ENCODE measurements around the gene SHMT2. TPM values are rescaled to one million over a fixed set of nuclear protein-coding genes. Genes with fewer than 3 reads are reported as not detected.

SHMT2 gene
- total RNA-seq, 1 donor from 2014 or later = 162 TPM

GRCh38 chr12:57224278-57224972 is 5.1 kb upstream of the SHMT2 start:
- no peaks in the 10 kb centered on the region for H3K9me3 Mint-ChIP-seq (ENCODE audit: low read depth)
- no peak for DNase-seq (ENCODE audit: low spot score, unreplicated experiment)
- no peak for TF ChIP-seq CTCF (IDR thresholded peaks at IDR 0.05; ENCODE audit: unreplicated experiment)
- H3K27ac Mint-ChIP-seq = no peak overlapping the region
- H3K27me3 Mint-ChIP-seq = peaks cover 69% of the 10 kb centered on the region
- H3K4me1 Mint-ChIP-seq (ENCODE audit: low read depth) = peaks cover 42% of the 10 kb centered on the region
- H3K4me3 Mint-ChIP-seq (ENCODE audit: low read depth) = no peak overlapping the region
- H3K36me3 Mint-ChIP-seq (ENCODE audit: insufficient read depth) = no peaks in the 10 kb centered on the region

GRCh38 chr12:57224973-57225679 is 4.4 kb upstream of the SHMT2 start:
- H3K4me1 Mint-ChIP-seq (ENCODE audit: low read depth) = peaks cover 43% of the 10 kb centered on the region
- no peak overlapping the region for H3K27ac Mint-ChIP-seq
- peaks cover 63% of the 10 kb centered on the region for H3K27me3 Mint-ChIP-seq
- no peaks in the 10 kb centered on the region for H3K9me3 Mint-ChIP-seq (ENCODE audit: low read depth)
- no peak overlapping the region for H3K4me3 Mint-ChIP-seq (ENCODE audit: low read depth)
- TF ChIP-seq CTCF (IDR thresholded peaks at IDR 0.05; ENCODE audit: unreplicated experiment) = peak; percentile 75
- no peaks in the 10 kb centered on the region for H3K36me3 Mint-ChIP-seq (ENCODE audit: insufficient read depth)
- no peak for DNase-seq (ENCODE audit: low spot score, unreplicated experiment)

- peaks cover 5% of the 10 kb centered on the region for H3K36me3 Mint-ChIP-seq (ENCODE audit: insufficient read depth)
- no peak overlapping the region for H3K4me3 Mint-ChIP-seq (ENCODE audit: low read depth)
- no peaks in the 10 kb centered on the region for H3K9me3 Mint-ChIP-seq (ENCODE audit: low read depth)
- DNase-seq (ENCODE audit: low spot score, unreplicated experiment) = no peak
- peaks cover 60% of the 10 kb centered on the region for H3K27me3 Mint-ChIP-seq
- peaks cover 47% of the 10 kb centered on the region for H3K4me1 Mint-ChIP-seq (ENCODE audit: low read depth)
- H3K27ac Mint-ChIP-seq = no peak overlapping the region
- TF ChIP-seq CTCF (IDR thresholded peaks at IDR 0.05; ENCODE audit: unreplicated experiment) = no peak
Observed at GRCh38 chr12:57225680-57226210, 3.8 kb upstream of the SHMT2 start.

- no peak for DNase-seq (ENCODE audit: low spot score, unreplicated experiment)
- no peak for TF ChIP-seq CTCF (IDR thresholded peaks at IDR 0.05; ENCODE audit: unreplicated experiment)
- peaks cover 50% of the 10 kb centered on the region for H3K27me3 Mint-ChIP-seq
- no peaks in the 10 kb centered on the region for H3K9me3 Mint-ChIP-seq (ENCODE audit: low read depth)
- H3K4me3 Mint-ChIP-seq (ENCODE audit: low read depth) = peak overlapping the region; percentile 69
- peaks cover 45% of the 10 kb centered on the region for H3K4me1 Mint-ChIP-seq (ENCODE audit: low read depth)
- peaks cover 10% of the 10 kb centered on the region for H3K36me3 Mint-ChIP-seq (ENCODE audit: insufficient read depth)
- peak overlapping the region; percentile 79 for H3K27ac Mint-ChIP-seq
Observed at GRCh38 chr12:57226588-57227314, 2.8 kb upstream of the SHMT2 start.
